ENCODE results near the gene MAP2K1.

Gene MAP2K1

DNA sequence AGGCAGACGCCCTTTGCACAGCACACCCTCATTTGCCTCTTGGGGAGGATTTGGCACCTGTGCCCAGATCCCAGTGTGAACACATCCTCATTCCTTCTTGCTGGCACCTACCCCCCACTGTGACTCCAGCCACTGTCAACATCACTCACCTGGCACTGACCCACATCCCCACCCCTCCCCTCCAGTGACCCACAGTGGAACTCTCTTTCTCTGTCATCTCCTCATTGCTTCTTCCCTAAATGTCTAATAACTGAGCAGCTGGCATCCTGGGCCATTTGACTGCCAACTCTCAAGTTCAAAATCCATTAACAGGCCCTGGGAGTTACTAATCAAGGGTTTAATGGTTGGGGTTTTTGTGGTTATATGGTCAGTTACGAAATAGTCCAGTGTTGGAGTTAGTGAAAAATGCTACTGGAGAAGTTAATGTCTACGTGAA, 96.4 kb downstream of the MAP2K1 start:
- TF ChIP-seq, protein P1, sequence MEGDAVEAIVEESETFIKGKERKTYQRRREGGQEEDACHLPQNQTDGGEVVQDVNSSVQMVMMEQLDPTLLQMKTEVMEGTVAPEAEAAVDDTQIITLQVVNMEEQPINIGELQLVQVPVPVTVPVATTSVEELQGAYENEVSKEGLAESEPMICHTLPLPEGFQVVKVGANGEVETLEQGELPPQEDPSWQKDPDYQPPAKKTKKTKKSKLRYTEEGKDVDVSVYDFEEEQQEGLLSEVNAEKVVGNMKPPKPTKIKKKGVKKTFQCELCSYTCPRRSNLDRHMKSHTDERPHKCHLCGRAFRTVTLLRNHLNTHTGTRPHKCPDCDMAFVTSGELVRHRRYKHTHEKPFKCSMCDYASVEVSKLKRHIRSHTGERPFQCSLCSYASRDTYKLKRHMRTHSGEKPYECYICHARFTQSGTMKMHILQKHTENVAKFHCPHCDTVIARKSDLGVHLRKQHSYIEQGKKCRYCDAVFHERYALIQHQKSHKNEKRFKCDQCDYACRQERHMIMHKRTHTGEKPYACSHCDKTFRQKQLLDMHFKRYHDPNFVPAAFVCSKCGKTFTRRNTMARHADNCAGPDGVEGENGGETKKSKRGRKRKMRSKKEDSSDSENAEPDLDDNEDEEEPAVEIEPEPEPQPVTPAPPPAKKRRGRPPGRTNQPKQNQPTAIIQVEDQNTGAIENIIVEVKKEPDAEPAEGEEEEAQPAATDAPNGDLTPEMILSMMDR (IDR thresholded peaks at IDR 0.05; ENCODE audit: low read depth, low read length), result no peak
- DNase-seq (ENCODE audit: low read depth in 2 of 2), result peak; percentile 24 to 38
- H3K4me3 ChIP-seq (replicated peaks in 1 of 2; ENCODE audit: low read depth in 2 of 2, low read length in 2 of 2), result no peak overlapping the region

DNA sequence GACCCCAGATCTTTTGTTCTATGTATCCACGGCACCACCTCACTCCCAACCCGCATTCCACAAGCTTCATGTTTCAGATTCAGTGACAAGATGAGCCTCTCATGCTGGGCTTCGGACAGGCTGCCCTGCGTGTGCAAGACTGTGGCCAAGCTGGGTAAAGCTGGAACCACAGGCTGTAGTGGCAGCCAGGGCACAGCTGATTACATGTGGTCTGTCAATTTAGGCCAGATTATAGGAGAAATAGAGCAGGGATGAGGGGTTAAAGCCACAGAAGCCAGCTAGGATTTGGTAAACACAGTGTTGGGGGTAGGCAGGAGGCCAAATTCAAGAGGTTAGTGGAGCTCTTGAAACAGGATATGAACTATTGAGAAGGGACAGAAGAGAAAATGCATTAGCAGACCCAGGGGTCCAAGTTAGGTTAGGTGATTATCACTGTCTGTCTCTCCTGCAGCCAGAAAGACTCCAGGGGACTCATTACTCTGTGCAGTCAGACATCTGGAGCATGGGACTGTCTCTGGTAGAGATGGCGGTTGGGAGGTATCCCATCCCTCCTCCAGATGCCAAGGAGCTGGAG, 97.9 kb downstream of the MAP2K1 start:
- no peak for DNase-seq (ENCODE audit: low read depth in 2 of 2)
- TF ChIP-seq, protein P1 (IDR thresholded peaks at IDR 0.05; ENCODE audit: low read depth, low read length), result no peak
- H3K4me3 ChIP-seq (replicated peaks in 1 of 2; ENCODE audit: low read depth in 2 of 2, low read length in 2 of 2), result no peak overlapping the region

DNA sequence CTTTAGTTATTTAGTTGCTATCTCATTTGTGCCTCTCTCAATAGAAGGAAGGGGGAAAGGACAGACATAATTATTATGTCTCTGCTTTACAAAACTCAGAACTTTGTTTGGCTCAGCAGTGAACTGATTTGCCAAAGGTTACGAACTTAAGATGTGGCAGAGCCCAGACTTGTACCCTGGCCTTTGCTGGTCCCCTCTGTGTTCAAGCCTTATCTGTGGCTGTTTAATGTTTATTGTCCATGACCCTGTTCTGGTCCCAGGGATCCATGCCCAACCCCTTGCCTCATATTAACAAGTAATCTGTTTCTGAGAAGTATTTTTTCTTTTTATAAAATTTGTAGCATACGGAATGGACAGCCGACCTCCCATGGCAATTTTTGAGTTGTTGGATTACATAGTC, 100.2 kb downstream of the MAP2K1 start:
- TF ChIP-seq, protein P1 (IDR thresholded peaks at IDR 0.05; ENCODE audit: low read depth, low read length), result no peak
- H3K4me3 ChIP-seq (replicated peaks in 1 of 2; ENCODE audit: low read depth in 2 of 2, low read length in 2 of 2), result no peak overlapping the region
- DNase-seq (ENCODE audit: low read depth in 2 of 2), result no peak

DNA sequence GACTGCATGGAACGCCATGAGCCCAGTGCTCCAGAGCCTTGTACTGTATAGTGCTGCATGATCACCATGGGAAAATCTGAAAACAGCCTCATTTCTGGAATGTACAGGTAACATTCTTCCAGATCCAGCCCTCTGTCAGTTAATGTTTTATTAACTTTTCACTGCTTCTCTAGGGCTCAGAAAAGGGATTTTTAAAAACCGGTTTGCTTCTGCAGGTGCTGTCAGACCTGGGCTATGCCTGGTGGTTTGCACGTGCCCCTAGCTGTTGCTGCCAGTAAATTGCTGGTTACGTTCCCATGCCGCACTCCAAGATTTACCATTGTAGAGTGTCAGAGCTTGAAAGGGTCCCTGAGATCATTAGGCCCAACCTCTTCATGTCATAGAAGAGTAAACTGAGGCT, 101.8 kb downstream of the MAP2K1 start:
- TF ChIP-seq, protein P1 (IDR thresholded peaks at IDR 0.05; ENCODE audit: low read depth, low read length), result no peak
- H3K4me3 ChIP-seq (replicated peaks in 1 of 2; ENCODE audit: low read depth in 2 of 2, low read length in 2 of 2), result no peak overlapping the region
- DNase-seq (ENCODE audit: low read depth in 2 of 2), result no peak

DNA sequence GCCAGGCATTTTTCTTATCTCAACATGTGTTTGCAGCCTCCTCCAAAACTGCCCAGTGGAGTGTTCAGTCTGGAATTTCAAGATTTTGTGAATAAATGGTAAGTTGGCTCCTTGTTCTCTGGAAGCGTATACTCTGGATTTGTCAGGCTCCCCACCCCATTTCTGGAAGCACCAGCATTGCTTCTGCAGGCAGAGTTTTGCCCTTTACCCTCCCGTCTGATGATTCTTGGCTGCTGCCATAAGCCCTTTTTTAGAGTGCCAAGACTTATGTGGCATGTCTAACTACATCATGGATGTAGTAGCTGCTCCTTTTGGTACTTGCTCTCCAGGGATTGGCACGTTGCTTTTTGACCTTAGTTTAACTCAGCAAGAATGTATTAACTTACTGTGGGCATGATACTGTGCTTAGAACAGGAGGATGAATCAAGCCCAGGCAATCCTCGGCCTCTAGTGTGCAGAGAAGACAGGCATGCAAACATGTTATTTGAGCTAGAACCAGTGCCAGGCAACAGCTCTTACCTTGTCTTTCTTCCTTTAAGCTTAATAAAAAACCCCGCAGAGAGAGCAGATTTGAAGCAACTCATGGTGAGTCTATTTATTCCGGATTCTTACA, 102.6 kb downstream of the MAP2K1 start:
- H3K4me3 ChIP-seq (replicated peaks in 1 of 2; ENCODE audit: low read depth in 2 of 2, low read length in 2 of 2), result no peak overlapping the region
- TF ChIP-seq, protein P1 (IDR thresholded peaks at IDR 0.05; ENCODE audit: low read depth, low read length), result no peak
- no peak for DNase-seq (ENCODE audit: low read depth in 2 of 2)

DNA sequence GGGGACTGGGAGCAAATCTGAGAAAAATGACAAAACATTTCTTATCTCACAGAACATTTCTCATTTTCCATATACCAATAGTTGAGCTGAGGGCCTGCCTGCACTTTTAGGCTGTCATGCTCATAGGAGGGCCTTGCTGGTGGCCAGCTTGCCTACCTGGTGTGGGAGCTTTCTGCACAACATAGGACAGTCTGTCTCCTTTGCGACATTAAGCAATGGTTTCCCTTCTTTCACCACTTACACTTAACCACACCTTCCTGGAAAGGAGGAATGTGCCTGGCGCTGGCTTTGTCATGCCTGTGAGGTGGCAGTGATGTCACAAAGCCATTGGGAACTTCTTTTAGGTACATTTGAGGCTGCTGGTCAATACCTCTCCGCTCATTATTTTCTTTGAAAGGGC, 105.1 kb downstream of the MAP2K1 start:
- TF ChIP-seq, protein P1 (IDR thresholded peaks at IDR 0.05; ENCODE audit: low read depth, low read length), result no peak
- no peak for DNase-seq (ENCODE audit: low read depth in 2 of 2)
- no peak overlapping the region for H3K4me3 ChIP-seq (replicated peaks in 1 of 2; ENCODE audit: low read depth in 2 of 2, low read length in 2 of 2)

DNA sequence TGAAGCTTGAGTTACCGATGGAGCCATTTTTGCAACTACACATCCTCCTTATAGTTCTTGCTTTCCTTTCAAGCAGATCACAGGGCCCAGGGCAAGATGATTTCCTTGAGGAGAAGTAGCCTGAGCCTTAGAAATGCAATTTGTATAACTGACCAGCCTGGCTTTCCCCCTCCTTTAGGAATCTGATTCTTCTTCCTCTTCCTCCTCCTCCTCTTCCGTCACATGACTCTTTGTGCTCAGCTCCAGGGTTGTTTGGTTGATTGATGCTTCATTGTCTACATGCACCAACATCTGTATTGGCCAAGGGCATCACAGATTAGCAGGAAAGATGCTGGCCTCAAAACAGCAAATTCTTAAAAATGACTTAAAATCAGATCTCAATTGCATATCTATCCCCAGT, 107.5 kb downstream of the MAP2K1 start:
- TF ChIP-seq, protein P1 (IDR thresholded peaks at IDR 0.05; ENCODE audit: low read depth, low read length), result no peak
- DNase-seq (ENCODE audit: low read depth in 2 of 2), result no peak

More for the DNA sequence above, 107.5 kb downstream of the MAP2K1 start:
- no peak overlapping the region for H3K4me3 ChIP-seq (replicated peaks in 1 of 2; ENCODE audit: low read depth in 2 of 2, low read length in 2 of 2)

Data from cardiac fibroblast (primary cell).